Measurements from ENCODE around the gene PPP1CA. TPM values are rescaled to one million over a fixed set of nuclear protein-coding genes. Genes with fewer than 3 reads are reported as not detected.
A peak's percentile ranks its signal among the peaks of the same experiment; 100 is the strongest.

PPP1CA gene
- total and polyA plus RNA-seq, 7 donors, result 59.5 to 357 (median 87.0) TPM

- Histone ChIP-seq H3K27me3 (no peaks in the 10 kb centered on the region), H3K4me3 (no peak overlapping the region), H3K27ac (no peak overlapping the region), H3K4me1 (peaks cover 0 to 18% (median 13%) of the 10 kb centered on the region in 4 donors), H3K36me3 (no peaks in the 10 kb centered on the region), H3K9me3 (no peaks in the 10 kb centered on the region)
- no peak for TF ChIP-seq POLR2AphosphoS5 (IDR thresholded peaks at IDR 0.05)
- peak; percentile 98 to 99 (median 98) for TF ChIP-seq CTCF (IDR thresholded peaks at IDR 0.05)
- TF ChIP-seq EP300 (IDR thresholded peaks at IDR 0.05), result no peak
- intact Hi-C loops (cut with DNase I), result loop anchor here (1.0 to 5.0 kb wide), 3 partner anchors 25 to 115 kb away; partner anchors contain the start of gene GRK2
- 43 to 48% methylated on average over 16 of the region's 16 CpGs for WGBS, 2 donors
- DNase-seq, result peak; percentile 90
Observed at GRCh38 chr11:67382276-67383136, 19.2 kb downstream of the PPP1CA start.

DNA sequence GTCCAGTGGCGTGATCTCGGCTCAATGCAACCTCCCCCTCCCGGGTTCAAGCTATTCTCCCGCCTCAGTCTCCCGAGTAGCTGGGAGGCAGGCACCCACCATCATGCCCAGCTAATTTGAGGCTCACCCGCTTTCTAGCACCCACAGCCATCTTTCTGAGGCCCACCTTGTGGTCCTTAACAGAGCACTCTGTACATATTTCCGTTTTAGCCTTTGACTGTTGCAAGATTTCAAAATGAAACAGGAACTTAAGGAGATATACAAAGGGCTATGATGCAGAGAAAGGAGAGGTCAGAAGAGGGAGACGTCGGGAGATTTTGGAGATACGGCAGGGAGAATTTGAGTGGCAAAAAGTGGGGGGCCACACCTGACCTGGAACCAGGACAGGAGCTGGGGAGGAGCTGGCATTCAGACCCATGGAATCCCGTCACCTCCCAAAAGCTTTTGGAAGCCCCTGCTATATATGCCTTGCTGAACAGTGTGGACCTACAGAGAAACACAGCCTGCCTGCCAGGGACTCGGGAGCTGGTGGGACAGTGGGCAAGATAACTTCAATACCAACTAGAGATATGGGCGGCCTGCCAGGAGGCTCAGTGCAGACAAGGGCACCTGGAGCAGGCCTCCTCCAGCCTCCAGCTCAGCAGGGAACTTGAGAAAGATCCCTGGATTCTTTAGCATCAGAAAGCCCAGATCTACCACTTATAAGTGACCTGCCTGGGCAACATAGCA, 20.2 kb downstream of the PPP1CA start:
- intact Hi-C loops (cut with DNase I), result loop anchor here (5.0 kb wide), 1 partner anchor 114 kb away; the partner anchor contains the start of gene GRK2
- TF ChIP-seq EP300 (IDR thresholded peaks at IDR 0.05) (no peak), POLR2A (IDR thresholded peaks at IDR 0.05) (no peak), CTCF (IDR thresholded peaks at IDR 0.05) (no peak), POLR2AphosphoS5 (IDR thresholded peaks at IDR 0.05) (no peak)
- H3K36me3 ChIP-seq, result no peaks in the 10 kb centered on the region
- no peaks in the 10 kb centered on the region for H3K27me3 ChIP-seq
- peak; percentile 66 for DNase-seq
- H3K4me1 ChIP-seq, result peaks cover 0 to 18% (median 13%) of the 10 kb centered on the region in 4 donors
- no peaks in the 10 kb centered on the region for H3K9me3 ChIP-seq
- 69 to 77% methylated on average over 13 of the region's 13 CpGs for WGBS, 2 donors
- no peak overlapping the region for H3K27ac ChIP-seq
- H3K4me3 ChIP-seq, result no peak overlapping the region

DNA sequence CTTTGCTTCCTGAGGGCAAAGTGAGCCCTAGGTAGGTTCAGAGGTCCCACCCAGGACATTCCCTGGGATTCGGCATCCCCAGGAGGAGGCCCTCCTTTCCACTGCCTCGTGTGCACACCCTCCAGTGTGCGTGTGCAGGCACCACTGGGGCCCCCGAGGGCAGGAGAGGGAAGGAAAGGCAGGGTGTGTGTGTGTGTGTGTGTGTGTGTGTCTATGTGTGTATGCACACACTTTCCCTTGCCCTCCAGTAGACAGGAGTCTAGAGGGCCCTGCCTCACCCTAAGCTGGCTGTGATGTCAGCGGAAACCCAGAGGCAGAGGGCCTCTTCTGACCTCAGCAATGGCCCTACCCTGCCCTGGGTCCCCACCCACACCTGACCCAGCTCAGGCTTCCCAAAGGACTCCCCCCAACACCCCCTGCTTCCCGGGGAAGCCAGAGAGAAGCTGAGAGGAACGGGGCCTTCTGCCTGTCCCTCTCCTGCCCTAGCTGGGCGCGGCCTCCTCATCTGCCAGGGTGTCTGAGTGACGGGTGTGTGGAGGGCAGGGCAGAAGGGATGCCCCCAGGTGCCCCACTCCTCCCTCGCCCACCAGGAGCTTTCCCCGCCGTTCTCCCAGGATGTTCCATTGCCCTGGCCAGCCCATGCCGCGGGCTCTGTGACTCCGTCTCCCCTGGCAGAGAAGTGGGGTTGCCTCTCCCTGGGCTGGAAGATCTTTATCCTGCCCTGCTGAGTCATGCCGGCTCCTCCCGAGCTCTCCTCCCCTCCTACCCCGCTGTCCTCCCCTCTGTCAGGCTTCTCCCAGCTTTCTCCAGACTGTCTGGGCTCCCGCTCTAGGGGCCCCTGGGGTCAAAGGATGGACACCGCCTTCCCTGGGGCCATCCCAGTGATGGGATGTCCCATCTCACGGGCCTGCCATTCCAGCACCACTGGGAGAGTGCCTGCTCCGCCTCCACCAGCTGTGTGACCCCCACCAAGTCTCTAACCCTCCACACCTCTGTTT, 22.3 kb downstream of the PPP1CA start:
- H3K36me3 ChIP-seq, result no peaks in the 10 kb centered on the region
- H3K4me1 ChIP-seq, result peaks cover 0 to 21% (median 15%) of the 10 kb centered on the region in 4 donors
- H3K9me3 ChIP-seq, result no peaks in the 10 kb centered on the region
- no peak for TF ChIP-seq POLR2A (IDR thresholded peaks at IDR 0.05)
- 61 to 75% methylated on average over 23 of the region's 23 CpGs for WGBS, 2 donors
- intact Hi-C loops (cut with DNase I), result loop anchor here (5.0 kb wide), 1 partner anchor 112 kb away; the partner anchor contains the start of gene GRK2
- DNase-seq, result no peak
- no peaks in the 10 kb centered on the region for H3K27me3 ChIP-seq
- no peak overlapping the region for H3K27ac ChIP-seq
- H3K4me3 ChIP-seq, result no peak overlapping the region

GRCh38 chr11:67378544-67378943, 23.1 kb downstream of the PPP1CA start:
- Histone ChIP-seq H3K4me3 (no peak overlapping the region), H3K36me3 (no peaks in the 10 kb centered on the region), H3K9me3 (no peaks in the 10 kb centered on the region), H3K27me3 (no peaks in the 10 kb centered on the region), H3K27ac (no peak overlapping the region), H3K4me1 (peaks cover 0 to 29% (median 23%) of the 10 kb centered on the region in 4 donors)
- DNase-seq, result no peak
- WGBS, 2 donors, result 91 to 93% methylated on average over 4 of the region's 4 CpGs
- intact Hi-C loops (cut with DNase I), result no loop called here
- TF ChIP-seq POLR2AphosphoS5 (IDR thresholded peaks at IDR 0.05) (no peak), POLR2A (IDR thresholded peaks at IDR 0.05) (no peak), EP300 (IDR thresholded peaks at IDR 0.05) (no peak), CTCF (IDR thresholded peaks at IDR 0.05) (no peak)

Data from sigmoid colon (tissue), 7 donors.